Thyroid gland (tissue), 4 donors: ENCODE data around the gene TAPBPL. TPM values are rescaled to one million over a fixed set of nuclear protein-coding genes. Genes with fewer than 3 reads are reported as not detected.

Experiments
- DNase-seq, 2 donors: peaks; one replicate each; pipeline ENCODE4 v3.0.0-alpha.2; 2019
- H3K27ac ChIP-seq, 3 donors: fragments of 200-600 bp; sonication (generic); 1 replicate in 2 of 3; 2 replicates in 1 of 3; pipeline ENCODE4 v1.5.1; 2016 to 2019; ENCODE audit warnings: mild to moderate bottlenecking in 1 of 3, moderate library complexity in 1 of 3
- H3K27me3 ChIP-seq: fragments of 200-600 bp; sonication (generic); one replicate; pipeline ENCODE4 v1.5.1; 2019
- H3K36me3 ChIP-seq, 2 donors: fragments of 200-600 bp; sonication (generic); one replicate each; pipeline ENCODE4 v1.5.1; 2016 to 2019
- H3K4me1 ChIP-seq, 2 donors: fragments of 200-600 bp; sonication (generic); one replicate each; pipeline ENCODE4 v1.5.1; 2017 to 2019
- H3K4me3 ChIP-seq, 3 donors: fragments of 200-600 bp; sonication (generic); replicated peaks in 1 of 3; 1 replicate in 2 of 3; 2 replicates in 1 of 3; pipeline ENCODE4 v1.5.1; 2016; ENCODE audit warnings: mild to moderate bottlenecking in 1 of 3
- H3K9me3 ChIP-seq: fragments of 200-600 bp; sonication (generic); one replicate; pipeline ENCODE4 v1.5.1; 2017
- CTCF ChIP-seq, 6 experiments: fragments of 200-600 bp in 3 of 6; fragments of 450-650 bp in 3 of 6; sonication (generic) in 3 of 6; IDR thresholded peaks; one replicate each; pipeline ENCODE4 v1.5.1; 2016 to 2019; ENCODE audit warnings: antibody characterized with exemption in 6 of 6, mild to moderate bottlenecking in 2 of 6, inconsistent platforms in 1 of 6, moderate library complexity in 1 of 6
- POLR2A ChIP-seq, 2 donors: fragments of 450-650 bp; IDR thresholded peaks; one replicate each; pipeline ENCODE4 v1.6.1; 2017; ENCODE audit warnings: antibody characterized with exemption in 2 of 2, mild to moderate bottlenecking in 2 of 2, moderate library complexity in 1 of 2
- WGBS, 2 donors: methylation state at CpG; one replicate each; pipeline ENCODE4 v1.1.5; 2017; 5-methylcytosine and 5-hydroxymethylcytosine counted together
- intact Hi-C: fragments of 100-400 bp; cut with DNase I; formaldehyde crosslinking; loops from one replicate; pipeline ENCODE4 v1.15.1; 2023
- total RNA-seq, 4 donors: library from RNA; depleted of rRNA; stranded (reverse); fragments of >200 nt; gene quantifications; one replicate each; pipeline ENCODE4 v1.2.3, GENCODE V29; 2016

TAPBPL gene
- total RNA-seq, 4 donors from 2014 or later = 29.3 to 70.1 (median 59.4) TPM

DNA sequence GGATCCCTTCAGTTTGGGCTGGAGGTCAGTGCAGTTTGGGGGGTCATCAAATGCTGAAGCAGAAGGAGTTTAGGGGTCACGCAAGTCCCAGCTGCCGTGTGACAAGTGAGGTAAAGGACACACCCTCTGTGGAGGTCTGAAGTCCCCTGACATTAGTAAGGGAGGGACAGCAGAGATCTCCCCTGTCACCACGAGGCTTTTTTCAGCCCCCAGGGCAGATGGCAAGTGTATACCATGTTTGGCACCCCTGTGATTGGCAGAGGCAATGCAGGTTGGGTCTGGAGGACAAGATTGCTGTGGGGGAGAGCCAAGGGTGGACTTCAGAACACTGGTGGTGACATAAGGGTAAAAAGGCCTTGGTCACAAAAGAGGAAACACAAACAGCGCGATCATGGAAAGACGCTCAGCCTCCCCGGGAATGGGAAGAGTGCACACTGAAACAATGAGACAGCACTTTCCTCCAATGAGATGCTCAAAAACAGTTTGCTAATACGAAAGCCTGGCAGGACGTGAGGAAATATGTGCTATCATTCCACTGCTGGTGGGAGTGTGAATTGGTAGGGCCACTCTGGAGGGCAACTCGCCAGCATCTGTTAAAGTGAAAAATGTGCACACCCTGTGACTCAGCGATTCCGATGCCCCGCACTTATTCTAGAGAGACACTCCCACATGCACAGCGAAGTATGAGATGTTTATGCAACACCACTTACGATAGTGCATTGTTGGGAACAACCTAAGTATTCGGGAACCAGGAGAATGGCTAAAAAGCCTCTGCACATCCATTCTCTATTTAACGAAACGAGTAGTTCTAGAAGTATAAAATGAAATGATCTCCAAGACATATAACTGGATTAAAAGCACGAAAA is 21.5 kb upstream of the TAPBPL start:
- DNase-seq = peak; percentile 97
- intact Hi-C loops = no loop called here
- WGBS, 2 donors = 22 to 23% methylated on average over 19 of the region's 19 CpGs

GRCh38 chr12:6432991-6433390 is 18.9 kb upstream of the TAPBPL start:
- no peaks in the 10 kb centered on the region for H3K9me3 ChIP-seq
- intact Hi-C loops = no loop called here
- no peaks in the 10 kb centered on the region for H3K27me3 ChIP-seq
- no peaks in the 10 kb centered on the region for H3K36me3 ChIP-seq
- 89 to 90% methylated on average over 5 of the region's 5 CpGs for WGBS, 2 donors
- peak in 1 of 2 donors; percentile 1 for DNase-seq
- peaks cover 33 to 45% of the 10 kb centered on the region in 2 donors for H3K4me1 ChIP-seq
- H3K27ac ChIP-seq = peak overlapping the region; percentile 15 to 90 (median 55)
- no peak overlapping the region for H3K4me3 ChIP-seq
- TF ChIP-seq CTCF (IDR thresholded peaks at IDR 0.05) = no peak
- TF ChIP-seq POLR2A (IDR thresholded peaks at IDR 0.05) = no peak

More for the DNA sequence above, 21.5 kb upstream of the TAPBPL start:
- Histone ChIP-seq H3K4me1 (peaks cover 44 to 65% of the 10 kb centered on the region in 2 donors), H3K4me3 (no peak overlapping the region), H3K36me3 (no peaks in the 10 kb centered on the region), H3K27ac (peak overlapping the region; percentile 86 to 90 (median 88)), H3K27me3 (no peaks in the 10 kb centered on the region), H3K9me3 (no peaks in the 10 kb centered on the region)
- peak in 2 of 6 experiments; percentile 6 to 38 for TF ChIP-seq CTCF (IDR thresholded peaks at IDR 0.05)
- peak in 1 of 2 donors; percentile 59 for TF ChIP-seq POLR2A (IDR thresholded peaks at IDR 0.05)

DNA sequence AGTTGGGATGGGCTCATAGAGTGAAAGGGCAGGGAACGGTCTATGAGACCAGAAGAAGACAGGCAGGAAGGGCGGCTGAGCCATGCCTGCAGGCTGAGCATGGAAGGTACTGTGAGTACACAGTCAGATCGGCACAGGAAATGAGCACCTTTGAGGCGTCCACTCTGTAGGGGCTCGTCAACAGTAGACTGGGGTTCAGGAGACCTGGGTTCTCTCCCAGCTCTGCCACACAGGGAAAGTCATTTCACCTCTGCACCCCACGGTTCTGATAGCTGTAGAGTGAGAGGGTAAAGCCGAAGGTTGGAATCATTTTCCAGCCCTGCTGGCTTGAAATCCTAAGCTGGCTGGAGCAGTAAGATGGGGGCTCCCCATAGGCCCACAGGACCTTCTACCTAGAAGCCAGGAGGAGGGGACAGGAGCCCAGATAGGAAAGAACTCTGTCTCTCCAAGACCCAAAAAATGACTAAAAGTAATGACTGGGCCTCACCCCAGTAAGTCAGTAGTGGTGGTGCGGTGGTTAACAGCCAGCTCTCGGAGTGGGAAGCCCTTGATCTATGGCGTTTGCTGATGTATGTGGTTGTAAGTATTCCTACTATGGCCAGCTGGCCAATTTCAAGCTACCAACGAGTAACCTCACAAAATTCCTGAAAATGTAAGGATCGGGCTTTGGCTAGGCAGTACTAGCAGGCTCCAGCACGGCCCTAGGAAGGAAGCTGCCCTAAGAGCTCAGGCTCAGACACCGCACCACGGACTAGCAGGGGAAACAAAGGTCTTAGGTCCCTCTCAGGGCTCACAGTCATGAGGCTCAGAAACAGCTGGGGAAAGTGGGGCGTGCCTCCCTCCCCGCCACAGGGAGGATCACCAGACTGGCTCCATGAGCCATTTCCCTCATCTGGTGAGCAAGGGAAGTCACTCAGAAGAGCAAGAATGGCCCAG is 17.4 kb upstream of the TAPBPL start:
- Histone ChIP-seq H3K27me3 (no peaks in the 10 kb centered on the region), H3K4me1 (peaks cover 33 to 45% of the 10 kb centered on the region in 2 donors), H3K27ac (peak overlapping the region; percentile 32 to 67 (median 60)), H3K4me3 (no peak overlapping the region), H3K9me3 (no peaks in the 10 kb centered on the region), H3K36me3 (no peaks in the 10 kb centered on the region)
- 77 to 80% methylated on average over 12 to 17 of the region's 17 CpGs for WGBS, 2 donors
- DNase-seq = peak in 1 of 2 donors; percentile 8
- no peak for TF ChIP-seq CTCF (IDR thresholded peaks at IDR 0.05)
- no peak for TF ChIP-seq POLR2A (IDR thresholded peaks at IDR 0.05)
- intact Hi-C loops = no loop called here

DNA sequence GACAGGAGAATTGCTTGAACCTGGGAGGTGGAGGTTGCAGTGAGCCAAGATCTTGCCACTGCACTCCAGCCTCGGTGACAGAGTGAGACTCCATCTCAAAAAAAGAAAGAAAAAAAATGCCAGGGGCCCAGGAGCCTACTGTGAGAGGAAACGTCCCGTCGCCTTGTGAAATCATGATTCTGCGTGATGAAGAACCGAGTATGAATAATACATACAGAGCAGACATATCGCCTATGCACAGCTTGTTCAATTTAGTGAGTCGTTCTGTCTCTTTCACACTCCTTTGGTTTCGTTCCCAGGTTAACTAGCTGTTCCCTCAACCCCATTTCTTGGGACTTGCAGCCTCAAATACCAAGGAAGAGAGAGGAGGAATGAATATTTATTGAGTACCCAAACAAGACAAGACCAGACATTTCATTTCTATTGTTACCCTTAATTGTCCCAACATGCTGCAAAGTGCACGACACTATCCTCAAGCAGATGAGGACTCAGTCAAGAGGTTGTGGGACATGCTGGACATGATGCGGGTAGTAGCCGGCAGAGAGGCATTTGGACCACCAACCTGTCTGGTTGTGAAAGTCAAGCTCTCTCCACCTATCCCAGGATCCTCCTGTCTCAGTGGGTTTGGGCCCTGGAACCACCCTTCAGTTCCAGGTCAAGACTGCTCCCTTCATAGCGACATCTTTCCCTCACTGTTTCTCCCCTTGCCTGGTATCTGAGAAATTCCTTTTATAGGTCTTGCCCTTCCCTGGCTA is 15.7 kb upstream of the TAPBPL start:
- H3K27ac ChIP-seq = no peak overlapping the region
- TF ChIP-seq CTCF (IDR thresholded peaks at IDR 0.05) = no peak
- no peak for TF ChIP-seq POLR2A (IDR thresholded peaks at IDR 0.05)
- intact Hi-C loops = no loop called here
- no peaks in the 10 kb centered on the region for H3K27me3 ChIP-seq
- no peaks in the 10 kb centered on the region for H3K36me3 ChIP-seq
- H3K9me3 ChIP-seq = no peaks in the 10 kb centered on the region
- H3K4me1 ChIP-seq = peaks cover 23 to 33% of the 10 kb centered on the region in 2 donors
- DNase-seq = no peak
- H3K4me3 ChIP-seq = no peak overlapping the region
- 88 to 93% methylated on average over 13 of the region's 13 CpGs for WGBS, 2 donors
